ENCODE data around the gene RBM18.

Gene RBM18

DNA sequence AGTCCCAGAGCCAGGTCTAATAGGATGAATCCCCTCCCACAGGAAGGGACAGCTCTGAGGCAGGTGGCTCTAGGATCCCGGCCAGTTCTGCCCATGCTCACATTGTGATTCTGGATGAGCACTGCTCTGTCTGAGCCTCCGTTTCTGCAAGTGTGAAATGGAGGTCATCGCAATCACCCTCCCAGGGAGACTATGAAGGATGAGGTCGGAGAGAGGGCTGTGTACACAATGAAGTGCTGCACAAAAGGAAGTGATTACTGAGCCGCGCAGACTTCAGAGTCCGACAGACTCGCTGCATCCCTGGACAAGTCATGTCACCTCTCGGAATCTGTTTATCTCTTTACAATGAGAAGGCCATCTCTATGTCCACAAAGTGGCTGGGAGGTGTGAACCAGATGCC lies 57.5 kb downstream of the RBM18 start:
- H3K27ac ChIP-seq: no peak overlapping the region
- TF ChIP-seq, protein P1, sequence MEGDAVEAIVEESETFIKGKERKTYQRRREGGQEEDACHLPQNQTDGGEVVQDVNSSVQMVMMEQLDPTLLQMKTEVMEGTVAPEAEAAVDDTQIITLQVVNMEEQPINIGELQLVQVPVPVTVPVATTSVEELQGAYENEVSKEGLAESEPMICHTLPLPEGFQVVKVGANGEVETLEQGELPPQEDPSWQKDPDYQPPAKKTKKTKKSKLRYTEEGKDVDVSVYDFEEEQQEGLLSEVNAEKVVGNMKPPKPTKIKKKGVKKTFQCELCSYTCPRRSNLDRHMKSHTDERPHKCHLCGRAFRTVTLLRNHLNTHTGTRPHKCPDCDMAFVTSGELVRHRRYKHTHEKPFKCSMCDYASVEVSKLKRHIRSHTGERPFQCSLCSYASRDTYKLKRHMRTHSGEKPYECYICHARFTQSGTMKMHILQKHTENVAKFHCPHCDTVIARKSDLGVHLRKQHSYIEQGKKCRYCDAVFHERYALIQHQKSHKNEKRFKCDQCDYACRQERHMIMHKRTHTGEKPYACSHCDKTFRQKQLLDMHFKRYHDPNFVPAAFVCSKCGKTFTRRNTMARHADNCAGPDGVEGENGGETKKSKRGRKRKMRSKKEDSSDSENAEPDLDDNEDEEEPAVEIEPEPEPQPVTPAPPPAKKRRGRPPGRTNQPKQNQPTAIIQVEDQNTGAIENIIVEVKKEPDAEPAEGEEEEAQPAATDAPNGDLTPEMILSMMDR (conservative IDR thresholded peaks at IDR 0.05): no peak

DNA sequence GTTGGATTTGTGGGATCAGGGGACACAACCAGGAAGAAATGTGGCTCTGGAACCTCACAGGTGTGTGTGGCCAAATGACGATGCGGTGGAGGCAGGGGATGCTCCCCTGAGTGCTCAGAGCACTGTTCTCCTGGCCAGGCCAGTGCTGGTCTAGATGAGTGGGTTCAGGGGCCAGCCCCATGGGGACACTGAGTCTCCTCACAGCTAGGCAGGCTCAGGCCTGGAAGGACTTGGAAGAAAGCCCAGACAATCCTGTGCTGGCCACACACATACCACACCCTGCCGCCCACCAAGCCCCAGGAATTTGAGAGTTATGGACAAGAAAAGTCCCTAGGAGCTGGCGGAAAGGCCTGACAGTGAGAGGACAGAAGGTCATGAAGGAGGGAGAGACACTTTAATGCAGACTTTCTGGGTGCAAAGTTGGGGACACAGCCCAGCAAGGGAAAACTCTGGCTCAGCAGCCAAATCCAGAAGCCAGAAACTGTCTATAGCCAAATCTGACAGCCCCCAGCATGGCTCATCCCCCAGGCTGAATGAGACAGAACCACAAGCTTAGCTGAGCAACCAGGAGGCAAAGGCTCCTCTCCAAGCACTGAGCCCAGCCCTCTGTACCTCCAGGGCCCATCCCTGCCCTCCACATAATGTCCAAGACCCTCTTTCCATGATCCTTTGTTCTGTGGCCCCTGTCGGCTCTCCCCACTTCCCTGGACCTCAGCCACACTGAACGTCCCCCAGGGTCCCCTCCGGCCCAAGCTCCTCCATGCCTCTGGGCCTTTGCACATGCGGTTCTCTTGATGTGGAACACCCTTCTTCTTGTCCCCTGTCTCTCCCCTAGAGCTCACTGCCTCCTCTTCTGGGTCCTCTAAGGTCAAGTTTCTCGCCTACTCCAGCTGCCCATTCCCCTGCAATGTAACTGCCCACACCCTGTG lies 58.3 kb downstream of the RBM18 start:
- TF ChIP-seq, protein P1 (conservative IDR thresholded peaks at IDR 0.05): no peak
- no peak overlapping the region for H3K27ac ChIP-seq

DNA sequence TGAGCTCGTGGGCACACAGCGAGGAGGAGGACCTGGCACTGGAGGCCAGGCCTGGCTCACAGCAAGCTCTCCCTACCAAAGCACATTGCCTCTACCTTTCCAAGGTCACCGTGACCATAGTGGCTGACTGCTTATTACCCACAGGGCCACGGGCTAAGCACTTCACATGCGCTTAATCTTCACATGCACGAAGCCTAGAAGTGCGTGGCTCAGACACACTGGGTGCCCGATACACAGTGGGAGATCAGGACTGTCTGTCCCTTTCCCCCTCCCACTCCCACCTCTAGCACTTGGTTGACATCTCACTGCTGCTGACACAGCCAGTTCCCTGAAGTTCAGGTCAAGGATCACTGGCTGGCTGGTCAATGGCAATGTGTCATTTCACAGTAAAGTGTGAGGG lies 59.5 kb downstream of the RBM18 start:
- TF ChIP-seq, protein P1 (conservative IDR thresholded peaks at IDR 0.05): no peak
- no peak overlapping the region for H3K27ac ChIP-seq

DNA sequence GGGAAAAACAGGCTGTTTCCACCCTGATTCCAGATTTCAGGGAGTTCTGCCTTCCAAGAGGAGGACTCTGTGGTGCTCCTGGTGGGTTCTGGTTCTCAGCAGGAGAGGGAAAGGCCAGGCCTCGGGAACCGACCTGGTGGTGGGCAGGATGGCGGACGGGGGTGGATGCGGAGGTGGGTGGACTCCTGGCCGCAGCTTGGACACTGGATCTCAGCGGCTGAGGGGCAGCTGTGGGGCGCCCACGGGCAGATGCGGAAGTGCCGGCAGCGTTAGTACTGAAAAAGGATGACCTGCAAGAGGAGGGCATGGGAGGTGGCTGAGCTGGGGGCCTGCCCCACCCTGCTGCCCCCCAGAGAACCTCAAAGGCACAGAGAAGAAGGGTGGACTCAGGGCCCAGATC lies 60.1 kb downstream of the RBM18 start:
- TF ChIP-seq, protein P1 (conservative IDR thresholded peaks at IDR 0.05): no peak
- H3K27ac ChIP-seq: no peak overlapping the region

DNA sequence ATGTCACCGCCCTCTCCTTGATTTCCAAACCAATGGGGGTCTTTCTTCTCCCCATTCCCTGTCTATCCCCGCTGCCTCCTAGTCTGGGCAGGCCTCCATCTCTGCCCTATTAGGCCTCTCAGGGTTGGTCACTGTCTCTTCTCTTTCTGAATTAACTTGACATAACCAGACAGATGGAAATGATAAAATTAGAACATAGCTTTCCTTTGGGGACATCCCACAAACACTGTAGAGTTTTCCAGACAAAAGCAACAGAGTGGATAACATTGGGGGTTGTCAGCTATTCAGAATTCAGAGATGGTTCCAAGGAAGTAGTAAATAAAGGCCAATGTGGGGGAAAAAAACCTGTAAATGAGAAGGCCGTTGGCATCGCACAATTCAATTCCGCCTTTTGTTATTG lies 60.6 kb downstream of the RBM18 start:
- no peak overlapping the region for H3K27ac ChIP-seq
- TF ChIP-seq, protein P1 (conservative IDR thresholded peaks at IDR 0.05): no peak

DNA sequence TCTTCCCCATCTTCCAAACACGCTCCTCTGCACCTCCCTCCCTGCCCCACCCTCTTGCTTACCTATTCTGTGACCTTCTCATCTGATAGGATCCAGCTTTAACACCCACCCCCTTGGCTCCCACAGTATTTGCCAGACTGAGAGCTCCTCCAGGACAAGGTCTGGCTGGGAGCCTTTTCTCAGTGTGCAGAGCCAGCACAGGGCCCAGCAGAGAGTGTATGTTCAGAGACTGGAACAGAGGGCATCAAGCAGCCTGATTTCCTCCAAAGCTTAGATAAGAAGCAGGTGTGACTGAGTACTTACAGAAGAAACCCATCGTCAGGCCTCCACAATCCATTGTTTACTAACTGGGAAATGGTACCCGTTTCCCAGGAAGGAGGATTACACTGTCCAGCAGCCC lies 62.5 kb downstream of the RBM18 start:
- TF ChIP-seq, protein P1 (conservative IDR thresholded peaks at IDR 0.05): no peak
- no peak overlapping the region for H3K27ac ChIP-seq

DNA sequence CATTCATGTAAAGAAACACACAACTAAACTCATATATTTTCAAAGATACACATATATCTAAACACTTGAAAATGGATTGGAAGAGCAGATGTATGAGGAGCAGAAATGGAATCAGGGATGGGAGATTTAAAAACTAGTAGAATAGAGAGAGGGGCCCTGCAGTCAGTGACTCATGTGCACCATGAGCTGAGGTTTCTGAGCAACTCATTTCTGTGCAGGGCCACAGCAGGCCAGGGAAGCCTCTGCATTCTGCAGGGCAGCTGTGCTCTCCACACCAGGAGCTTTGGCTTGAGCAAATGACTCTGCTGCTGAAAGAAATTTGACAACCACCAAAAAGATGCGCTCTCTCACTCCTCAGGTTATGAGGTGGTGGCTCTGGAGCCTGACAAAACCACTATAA lies 63.0 kb downstream of the RBM18 start:
- TF ChIP-seq, protein P1 (conservative IDR thresholded peaks at IDR 0.05): no peak
- no peak overlapping the region for H3K27ac ChIP-seq
